AG20443 (cell line): ENCODE measurements around the gene MEDAG.

Experiments used
- DNase-seq: peaks from one replicate; pipeline ENCODE4 v3.0.0; 2012; ENCODE audit warnings: low spot score, mixed read lengths

Gene MEDAG

GRCh38 chr13:30957258-30957943 lies 51.3 kb downstream of the MEDAG start:
- DNase-seq: no peak

- DNase-seq: no peak
These were observed 53.6 kb downstream of the MEDAG start for GRCh38 chr13:30959678-30960077.

GRCh38 chr13:30963791-30964190 lies 57.7 kb downstream of the MEDAG start:
- peak; percentile 79 for DNase-seq

- no peak for DNase-seq
These were observed 59.3 kb downstream of the MEDAG start for GRCh38 chr13:30965380-30965779.

GRCh38 chr13:30966101-30966500 lies 60.0 kb downstream of the MEDAG start:
- DNase-seq: peak; percentile 29

- DNase-seq: peak; percentile 56
These were observed 62.8 kb downstream of the MEDAG start for GRCh38 chr13:30968846-30969245.

GRCh38 chr13:30971575-30971974 lies 65.5 kb downstream of the MEDAG start:
- no peak for DNase-seq

GRCh38 chr13:30972888-30973377 lies 66.9 kb downstream of the MEDAG start:
- DNase-seq: no peak

- DNase-seq: no peak
These were observed 68.3 kb downstream of the MEDAG start for GRCh38 chr13:30974350-30974749.
